Activated CD8-positive, alpha-beta memory T cell treated with anti-CD3 and anti-CD28 coated beads, Interleukin-2, amount 50 U/mL, for 1 hour (primary cell): ENCODE data around the gene ASTN2.

ENCODE experiments used
- DNase-seq: peaks from one replicate; pipeline ENCODE4 v3.0.0-alpha.2; 2020; ENCODE audit errors: extremely low read depth

ASTN2 gene

DNA sequence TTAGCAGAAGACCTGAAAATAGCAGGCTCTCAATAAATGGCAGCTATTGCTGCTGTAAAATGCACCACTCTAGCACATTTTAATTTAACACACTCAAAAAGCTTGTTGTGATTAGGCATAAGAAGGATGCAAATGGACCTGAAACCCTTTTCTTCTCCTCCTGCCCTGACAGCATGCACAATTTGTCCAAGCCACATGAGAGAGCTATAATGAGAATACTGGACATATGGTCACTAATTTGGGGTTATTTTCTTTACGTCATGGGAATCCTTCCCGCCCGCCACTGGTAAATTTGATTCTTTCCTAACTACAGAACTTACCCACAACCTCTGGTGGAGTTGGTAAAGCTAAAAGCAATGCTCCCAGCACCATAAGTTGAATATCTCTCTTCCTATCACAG is 665.7 kb downstream of the ASTN2 start:
- no peak for DNase-seq

DNA sequence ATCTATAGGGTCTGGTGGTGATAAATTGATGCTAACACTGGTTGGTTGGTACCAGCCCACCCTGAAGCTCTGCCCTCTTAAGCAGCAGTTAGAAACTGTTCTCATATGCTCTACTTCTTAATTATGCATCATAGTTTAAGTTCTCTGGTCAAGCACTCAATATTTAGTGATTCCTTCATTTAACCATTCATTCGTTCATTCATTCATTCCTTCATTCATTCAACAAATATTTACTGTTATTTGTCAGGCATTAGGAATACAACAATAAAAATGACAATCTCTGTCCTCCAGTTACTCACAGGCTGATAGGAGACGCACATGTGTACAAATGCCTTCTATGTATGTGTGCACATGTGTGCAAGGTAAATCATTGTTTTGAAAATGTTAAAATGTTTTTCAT is 673.1 kb downstream of the ASTN2 start:
- no peak for DNase-seq

- DNase-seq = no peak
Observed at GRCh38 chr9:116741086-116741740, 673.6 kb downstream of the ASTN2 start.

GRCh38 chr9:116737152-116737546 is 677.7 kb downstream of the ASTN2 start:
- DNase-seq = no peak

GRCh38 chr9:116736399-116737151 is 678.3 kb downstream of the ASTN2 start:
- DNase-seq = no peak

- no peak for DNase-seq
Observed at GRCh38 chr9:116733010-116733641, 681.7 kb downstream of the ASTN2 start.

DNA sequence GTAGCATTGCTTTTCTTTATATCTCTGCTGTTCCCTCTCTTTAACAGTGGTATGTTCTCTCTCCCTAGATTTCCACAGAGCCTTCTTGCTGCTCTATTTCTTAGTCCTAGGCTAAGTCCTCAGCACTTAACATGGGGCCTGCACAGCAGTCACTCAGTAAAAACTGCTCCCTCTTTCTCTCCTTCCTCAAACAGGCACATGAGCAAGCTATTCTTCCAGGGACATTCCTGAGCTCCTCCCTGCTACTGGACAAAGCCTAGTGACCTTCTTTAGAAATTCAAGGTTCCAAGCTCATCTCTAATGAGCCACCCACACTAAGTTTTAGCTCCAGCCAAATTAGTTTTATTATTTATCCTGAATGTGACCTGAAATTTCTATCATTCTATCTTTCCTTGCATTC is 688.3 kb downstream of the ASTN2 start:
- no peak for DNase-seq

DNA sequence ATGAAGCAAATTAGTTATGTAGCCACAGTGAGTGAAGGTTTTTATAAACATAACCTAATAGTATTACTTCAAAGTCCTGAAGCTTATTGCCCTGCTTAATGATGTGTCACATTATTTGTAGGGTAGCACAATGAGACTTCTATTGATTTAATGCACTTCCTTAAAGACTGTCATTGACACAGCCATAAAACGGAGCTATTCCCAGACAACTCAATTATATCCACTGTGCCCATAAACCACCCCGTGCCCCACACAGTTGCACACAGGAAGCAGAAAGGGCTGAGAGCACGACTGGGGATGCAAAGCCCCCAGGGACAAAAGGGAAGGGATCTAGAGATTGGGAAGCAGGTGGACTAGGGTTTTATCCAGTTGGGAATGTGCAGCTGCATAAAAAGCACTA is 690.7 kb downstream of the ASTN2 start:
- no peak for DNase-seq

DNA sequence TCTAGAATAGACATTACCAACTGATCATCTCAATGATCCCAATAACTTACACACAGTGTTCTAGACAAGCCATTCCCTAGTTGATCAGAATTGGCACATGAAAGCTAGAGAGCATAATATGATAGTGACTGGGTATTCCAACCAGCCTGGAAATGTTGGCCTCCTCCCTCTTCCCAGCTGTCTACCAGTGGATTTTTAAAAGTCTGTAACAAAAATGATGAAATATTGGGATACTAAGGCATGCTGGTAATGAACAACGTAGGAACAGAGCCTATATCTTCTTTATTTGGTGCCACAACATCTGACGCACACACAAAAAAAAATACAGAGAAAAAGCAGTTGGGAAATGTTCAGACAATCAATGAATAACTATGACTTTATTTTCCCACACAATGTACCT is 692.9 kb downstream of the ASTN2 start:
- no peak for DNase-seq

DNA sequence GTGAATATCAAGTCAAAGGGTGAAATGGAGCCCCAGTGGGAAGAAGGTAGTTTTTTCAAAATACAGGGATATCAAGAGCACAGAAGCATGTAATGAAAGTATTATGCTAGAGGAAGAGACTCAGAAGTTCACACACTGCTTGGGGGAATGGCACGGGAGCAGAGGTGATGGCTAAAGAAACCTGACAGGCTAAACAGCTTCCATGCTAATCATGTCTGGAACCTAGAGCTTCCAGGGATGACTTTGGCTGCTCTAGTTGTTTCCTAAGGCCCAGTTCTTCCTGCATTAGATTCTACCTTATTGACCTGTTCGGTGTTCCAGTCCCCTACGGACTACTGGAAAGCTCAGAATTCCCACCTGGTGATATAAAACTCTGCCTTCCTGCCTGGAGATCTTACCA is 693.4 kb downstream of the ASTN2 start:
- DNase-seq = no peak

DNA sequence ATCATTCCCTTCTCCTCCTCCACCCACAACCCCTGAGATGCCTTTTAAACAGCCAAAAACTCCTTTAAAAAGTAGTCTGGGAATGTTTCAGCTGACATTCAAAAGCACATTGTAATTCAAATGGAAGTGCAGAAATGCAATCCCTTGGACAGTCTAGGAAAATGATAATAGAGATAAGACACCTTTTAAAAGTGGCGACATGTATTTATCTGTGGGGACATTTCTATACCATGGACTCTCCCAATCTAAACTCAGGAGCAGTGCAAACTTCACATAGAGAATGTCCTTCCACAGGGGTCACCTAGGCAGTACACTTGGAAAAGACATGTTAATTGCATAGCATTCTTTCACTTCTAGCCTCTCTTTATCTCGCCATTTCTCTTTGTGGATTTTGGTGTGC is 694.7 kb downstream of the ASTN2 start:
- DNase-seq = no peak

DNA sequence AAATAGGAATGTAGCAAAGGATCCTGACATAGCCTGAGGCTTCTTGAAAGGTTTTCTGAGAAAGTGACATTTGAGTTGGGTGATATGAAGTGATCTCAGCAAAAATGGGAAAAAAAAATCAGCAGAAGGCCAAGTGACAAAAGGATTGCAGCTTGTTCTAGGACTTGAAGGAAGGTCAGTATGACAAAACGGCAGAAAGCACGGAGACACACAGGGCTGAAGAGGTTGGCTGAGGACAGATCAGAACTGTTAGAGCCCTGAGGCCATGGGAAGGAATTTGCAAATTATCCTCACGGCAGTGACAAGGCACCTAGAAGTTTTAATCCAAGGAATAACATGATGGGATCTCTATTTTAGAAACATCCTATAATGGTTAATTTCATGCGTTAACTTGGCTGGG is 696.7 kb downstream of the ASTN2 start:
- no peak for DNase-seq

- DNase-seq = no peak
Observed at GRCh38 chr9:116717150-116717549, 697.7 kb downstream of the ASTN2 start.

DNA sequence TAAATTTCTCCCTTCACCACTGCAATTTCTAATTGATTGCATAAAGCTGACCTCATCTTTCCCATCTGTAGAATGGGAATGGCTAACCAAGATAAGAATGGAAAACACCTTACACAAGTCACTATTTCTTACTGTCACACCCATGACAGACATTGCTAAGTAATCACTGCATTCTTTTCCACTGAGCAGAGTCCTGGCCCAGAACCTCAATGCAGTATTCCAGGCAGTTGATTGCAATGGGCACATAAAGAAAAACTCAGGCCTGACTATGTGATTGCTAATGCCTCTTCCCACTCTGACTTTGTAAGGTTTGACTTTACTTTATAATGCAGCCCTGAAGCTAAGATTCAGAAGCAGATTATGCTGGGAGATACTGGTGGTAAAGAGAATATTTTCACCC is 698.4 kb downstream of the ASTN2 start:
- no peak for DNase-seq

GRCh38 chr9:116715751-116716150 is 699.1 kb downstream of the ASTN2 start:
- DNase-seq = no peak

DNA sequence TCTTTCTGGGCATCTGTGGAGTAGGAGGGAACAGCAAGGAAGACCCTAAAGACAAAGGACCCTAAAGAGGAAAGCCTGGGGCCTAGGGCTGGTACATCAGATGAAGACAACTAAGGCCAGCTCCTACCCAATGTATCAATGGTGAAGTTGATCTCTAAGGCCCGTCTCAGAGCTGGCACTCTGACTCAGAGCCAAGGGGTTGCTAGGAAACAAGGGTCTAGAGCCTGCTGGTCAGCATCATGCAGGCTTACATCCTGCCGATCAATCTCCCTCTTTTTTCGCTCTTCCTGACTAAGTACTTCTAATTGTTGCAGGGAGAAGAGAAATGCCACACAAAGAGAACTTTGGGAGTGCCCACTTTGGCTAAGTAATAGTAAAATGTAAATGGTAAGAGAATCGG is 701.6 kb downstream of the ASTN2 start:
- DNase-seq = no peak

GRCh38 chr9:116712781-116713180 is 702.1 kb downstream of the ASTN2 start:
- no peak for DNase-seq

DNA sequence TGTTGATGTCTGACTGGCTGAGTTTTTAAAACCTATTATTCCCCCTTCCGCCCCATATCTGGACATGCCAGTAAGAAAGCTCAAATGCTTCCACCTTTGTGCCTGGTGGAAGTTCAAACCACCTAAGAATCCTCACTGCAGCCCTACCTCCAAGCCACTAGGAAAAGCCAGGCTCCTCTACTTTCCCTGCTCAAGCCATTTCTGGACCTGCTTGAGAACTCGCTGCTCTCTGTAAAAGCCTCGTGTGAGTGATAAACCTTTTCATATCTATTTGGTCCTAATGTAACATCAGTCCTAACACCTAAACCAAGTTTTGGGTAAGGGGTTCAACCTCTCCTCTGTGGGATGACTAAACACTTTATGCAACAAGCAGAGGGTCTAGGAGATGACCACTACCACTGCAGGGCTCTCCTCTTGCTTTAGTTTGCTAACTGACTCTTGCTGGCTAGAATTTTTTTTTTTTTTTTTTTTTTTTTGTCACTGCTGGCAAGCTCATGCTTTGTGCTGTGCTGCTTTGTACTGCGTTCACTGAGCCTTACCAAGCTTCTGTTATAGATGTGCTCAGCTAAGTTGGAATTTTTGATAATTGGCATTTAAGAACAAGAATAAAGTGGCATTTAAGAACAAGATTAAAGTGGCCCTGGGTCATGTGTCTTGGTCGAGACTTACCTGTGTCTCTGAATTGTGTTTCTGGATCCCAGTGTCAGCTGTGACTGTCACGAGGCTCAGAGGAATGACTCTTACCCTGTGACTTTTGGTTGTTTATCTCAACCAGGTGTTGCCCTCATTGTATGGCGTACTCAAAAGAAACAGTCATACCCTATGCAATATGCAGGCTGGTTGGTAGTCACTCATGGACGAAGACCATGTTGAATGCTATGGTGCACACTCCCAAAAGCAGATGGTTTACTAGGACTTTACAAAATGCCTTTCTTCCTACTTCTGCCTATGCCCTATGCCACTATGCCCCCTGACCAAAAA is 708.3 kb downstream of the ASTN2 start:
- DNase-seq = no peak

- no peak for DNase-seq
Observed at GRCh38 chr9:116705531-116705930, 709.3 kb downstream of the ASTN2 start.

DNA sequence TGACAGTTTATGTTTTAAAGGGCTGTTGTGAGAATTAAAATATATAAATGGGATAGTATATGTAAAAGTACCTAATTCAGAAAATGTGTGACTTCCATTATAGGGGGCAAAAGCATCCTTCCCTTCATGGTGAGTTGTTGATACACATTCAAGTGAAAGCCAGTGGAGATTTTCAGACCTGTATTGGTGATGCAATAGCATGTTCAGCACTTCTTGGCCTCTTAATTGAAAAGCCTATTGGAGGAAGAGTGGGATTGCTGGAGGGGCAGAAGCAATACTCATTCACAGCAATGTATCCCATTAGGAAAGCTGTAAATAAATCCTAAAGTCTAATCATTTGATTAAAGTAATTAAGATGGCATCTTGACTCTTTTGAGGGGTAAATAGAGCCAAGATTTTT is 710.4 kb downstream of the ASTN2 start:
- no peak for DNase-seq

DNA sequence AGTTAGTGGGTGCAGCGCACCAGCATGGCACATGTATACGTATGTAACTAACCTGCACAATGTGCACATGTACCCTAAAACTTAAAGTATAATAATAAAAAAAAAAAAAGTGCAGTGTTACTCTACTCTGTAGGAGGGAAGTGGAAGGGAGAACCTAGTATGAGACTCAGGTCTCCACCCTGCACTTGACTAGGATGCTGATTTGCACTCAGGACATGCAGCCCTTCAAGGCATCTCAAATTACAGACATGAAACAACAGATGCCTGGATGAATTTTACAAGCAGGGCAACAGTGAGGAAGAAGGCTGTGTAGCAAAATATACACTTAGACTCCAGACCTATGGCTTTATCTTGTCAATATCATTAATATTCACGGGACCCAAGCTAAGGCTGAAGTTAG is 711.2 kb downstream of the ASTN2 start:
- DNase-seq = no peak
